Skin of body (tissue), 2 donors: ENCODE data around the gene TM9SF1. TPM values are rescaled to one million over a fixed set of nuclear protein-coding genes. Genes with fewer than 3 reads are reported as not detected.
"Not testable (repeated sequence)": the region's sequence is repeated elsewhere in the genome, so short reads cannot be mapped to it uniquely, and the experiment has no call there.

ENCODE experiments used
- DNase-seq: peaks from one replicate; lab custom pipeline; 2025; lab: John Stamatoyannopoulos, UW
- total RNA-seq: library from RNA; depleted of rRNA; stranded (reverse); fragments of >200 nt; gene quantifications from one replicate; pipeline ENCODE4 v1.2.3, GENCODE V29; 2014

The TM9SF1 gene
- total RNA-seq, 1 donor from 2014 or later = 22.4 TPM

DNA sequence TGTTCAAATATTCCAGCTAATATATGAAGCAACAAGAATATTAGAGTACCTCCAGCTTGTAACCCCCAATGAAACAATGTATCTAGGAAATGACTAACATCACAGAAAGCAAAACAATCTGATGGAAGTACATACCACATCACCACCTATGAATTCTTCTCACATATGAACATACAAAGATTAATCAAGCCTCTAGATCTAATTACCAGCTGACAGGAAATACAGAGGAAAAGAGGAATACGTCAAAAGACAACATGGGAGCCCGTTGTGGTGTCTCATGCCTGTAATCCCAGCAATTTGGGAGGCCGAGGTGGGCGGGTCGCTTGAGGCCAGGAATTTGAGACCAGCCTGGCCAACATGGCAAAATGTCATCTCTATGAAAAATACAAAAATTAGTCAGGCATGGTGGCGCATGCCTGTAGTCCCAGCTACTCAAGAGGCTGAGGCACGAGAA, 29.4 kb upstream of the TM9SF1 start:
- DNase-seq = no peak

GRCh38 chr14:24222987-24223386, 27.7 kb upstream of the TM9SF1 start:
- DNase-seq = not testable (repeated sequence)

DNA sequence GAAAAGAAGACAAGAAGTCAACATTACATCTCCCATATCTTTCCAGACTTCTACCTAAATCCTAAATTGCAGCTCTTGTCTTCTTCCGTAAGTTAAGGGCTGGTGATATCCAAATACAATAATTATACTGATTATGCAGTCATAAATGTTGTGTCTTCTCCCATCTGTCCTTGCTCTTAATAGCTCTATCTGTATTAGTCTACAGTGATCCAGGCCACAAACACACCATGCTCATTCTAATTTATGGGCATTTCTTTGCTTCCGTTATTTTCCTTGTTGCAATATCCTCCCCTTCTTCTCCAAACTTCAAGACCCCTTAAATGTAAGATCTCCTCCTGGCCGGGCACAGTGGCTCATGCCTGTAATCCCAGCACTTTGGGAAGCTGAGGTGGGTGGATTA, 24.3 kb upstream of the TM9SF1 start:
- no peak for DNase-seq

GRCh38 chr14:24219080-24219479, 23.8 kb upstream of the TM9SF1 start:
- no peak for DNase-seq

DNA sequence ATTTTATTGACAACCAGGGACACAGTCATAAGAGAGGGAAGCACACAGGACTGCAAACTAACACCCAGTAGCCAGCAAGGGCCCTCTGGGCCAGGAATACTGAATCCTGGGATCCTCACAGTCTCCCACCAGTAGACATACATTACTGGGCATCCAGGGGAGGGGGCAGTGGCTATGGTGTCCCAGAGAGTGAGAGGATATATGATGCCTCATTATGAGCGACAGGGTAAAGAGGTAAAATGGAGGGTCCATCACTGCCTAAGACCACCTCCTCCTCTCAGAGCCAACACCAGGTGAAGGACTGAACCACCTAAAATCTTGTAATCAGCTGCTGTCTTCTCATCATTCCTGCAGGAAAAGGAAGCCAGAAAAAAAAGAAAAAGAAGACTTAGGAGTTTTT, 21.6 kb upstream of the TM9SF1 start:
- DNase-seq = not testable (repeated sequence)

DNA sequence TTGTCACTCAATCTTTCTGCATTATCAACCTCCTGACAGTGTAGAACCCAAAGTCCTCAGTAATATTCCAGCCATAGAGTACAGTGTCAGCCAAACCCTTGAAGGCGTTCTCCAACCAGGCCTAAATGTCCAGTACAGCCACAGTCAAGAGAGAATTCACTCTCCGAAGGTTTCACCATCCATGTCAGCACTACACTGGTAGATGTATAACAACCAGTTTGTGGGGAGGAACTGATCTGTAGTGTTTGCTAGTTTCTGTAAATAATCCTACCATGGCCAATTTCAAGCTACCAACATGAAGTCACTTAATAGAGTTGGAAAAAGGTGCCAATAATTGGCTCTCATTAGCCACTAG, 21.1 kb upstream of the TM9SF1 start:
- no peak for DNase-seq

DNA sequence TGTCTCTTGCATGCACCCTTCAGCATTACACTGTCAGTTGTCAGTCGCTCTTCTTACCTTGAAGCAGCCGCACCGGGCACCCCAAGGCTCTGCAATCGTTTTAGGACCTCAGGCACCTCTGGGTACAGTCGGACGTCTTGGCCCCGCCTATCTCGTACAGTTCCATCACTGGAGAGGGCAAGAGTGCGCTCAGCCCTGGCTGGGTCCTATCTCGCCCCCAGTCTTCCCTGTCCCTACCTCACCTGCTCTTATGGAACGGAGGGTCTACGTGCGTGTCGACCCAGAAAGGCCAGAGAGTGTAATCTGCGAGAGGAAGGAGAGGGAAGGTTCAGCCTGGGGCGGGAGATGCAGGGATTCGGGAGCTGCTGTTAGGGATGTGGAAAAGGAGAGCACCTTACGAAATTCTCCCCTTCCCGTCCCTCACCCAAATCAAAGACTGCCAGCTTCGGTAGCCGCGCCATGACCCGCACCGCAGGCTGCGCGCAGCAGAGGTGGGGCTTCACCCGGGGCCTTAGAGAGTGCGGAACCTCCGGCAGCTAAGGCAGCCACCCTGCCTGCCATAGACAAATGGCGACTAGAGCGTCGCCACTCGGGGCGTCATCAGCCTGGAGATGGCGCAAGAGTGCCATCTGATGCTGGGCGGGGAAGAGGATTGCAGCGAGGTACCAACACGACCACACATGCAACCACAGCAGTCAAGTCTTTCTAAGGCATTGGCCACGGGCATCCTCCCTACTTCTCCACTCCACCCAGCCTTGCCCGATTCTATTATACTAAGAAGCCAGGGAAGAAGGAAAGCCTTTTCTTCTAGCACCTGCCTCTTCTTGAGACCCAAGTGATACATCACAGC, 20.5 kb upstream of the TM9SF1 start, which contains the start of gene MDP1:
Gene MDP1 (minus strand): TSS at position 572 of the 850 bp plus-strand sequence. CDS start 111 bp downstream, at position 461.
- peak; percentile 86 for DNase-seq

DNA sequence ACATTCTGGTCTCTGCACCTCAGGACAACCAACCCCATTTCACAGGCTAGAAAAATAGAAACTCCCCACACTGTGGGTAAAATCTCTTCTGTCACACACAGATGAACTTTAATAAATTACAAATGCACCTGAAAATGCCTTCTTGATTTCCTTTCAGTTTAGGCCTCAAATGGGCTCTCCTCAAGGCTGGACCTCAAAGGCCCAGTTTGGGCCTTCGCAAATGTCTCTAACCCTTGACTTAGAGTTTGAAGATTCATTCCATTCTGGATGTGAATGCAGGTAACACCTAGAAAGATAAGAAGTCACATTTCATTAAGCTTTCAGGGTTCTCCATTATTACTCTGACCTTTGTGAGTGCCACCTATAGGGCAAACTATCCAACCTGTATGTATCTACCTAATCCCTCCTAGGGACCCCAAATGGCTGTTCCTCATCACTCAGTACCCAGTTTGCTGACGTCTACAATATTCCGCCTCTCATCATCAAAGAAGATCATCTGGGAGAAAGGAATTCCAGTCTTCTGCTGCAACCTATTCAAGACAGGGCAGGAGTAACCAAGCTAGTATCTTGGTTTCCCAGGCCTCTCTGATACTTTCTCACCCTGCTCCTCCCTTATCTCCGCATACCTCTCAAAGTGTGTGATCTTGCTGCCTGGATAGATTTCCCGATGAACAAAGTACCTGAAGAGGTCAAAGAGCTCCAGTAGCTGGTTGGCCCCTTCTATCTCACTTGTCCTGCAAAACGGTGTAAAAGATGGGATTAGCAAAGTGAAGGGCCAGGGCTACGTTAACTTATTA, 18.8 kb upstream of the TM9SF1 start:
- DNase-seq = no peak

DNA sequence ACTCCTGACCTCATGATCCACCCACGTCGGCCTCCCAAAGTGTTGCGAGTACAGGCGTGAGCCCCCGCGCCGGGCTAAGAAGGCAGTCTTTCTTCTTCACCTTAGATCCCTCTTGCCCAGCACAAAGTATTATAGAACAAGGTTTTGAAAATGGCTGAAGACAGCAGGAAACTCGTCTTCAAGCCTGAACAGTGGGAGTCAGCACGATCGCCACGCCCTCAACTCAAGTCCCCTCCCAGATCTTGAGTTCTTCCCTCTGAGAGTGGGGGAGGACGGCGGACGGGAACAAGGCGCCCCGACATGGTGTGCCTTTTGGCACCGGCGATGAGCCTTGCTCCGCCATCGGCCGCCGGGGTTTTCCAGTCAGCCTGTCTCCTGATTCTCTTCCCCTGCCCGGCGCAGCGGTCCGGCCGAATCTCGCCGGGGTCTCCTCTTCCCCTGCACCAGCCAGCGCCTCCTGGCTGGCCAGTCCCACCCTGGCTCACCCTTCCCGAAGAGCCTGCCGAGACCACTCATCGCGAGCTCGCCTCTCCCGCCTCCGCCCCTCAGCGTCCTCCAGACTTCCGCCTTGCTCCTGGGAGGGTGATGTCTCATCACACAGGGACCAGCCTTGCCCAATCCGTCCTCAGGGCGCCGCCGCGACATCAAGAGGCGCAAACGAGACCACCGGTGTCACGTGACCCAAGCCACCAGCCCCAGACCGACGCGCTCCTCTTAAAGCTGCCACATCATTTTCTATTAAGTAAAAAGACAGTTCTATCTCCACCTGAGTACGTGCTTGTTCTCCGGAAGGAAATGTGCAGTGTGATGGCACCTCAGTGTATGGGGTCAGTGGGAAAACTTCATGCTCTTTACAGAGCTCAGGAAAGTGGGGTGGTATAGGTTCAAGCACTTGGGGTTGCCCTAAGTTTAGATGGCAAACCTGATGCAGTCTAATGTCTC, 18.0 kb upstream of the TM9SF1 start, which contains the start of gene CHMP4A:
Gene CHMP4A (minus strand): TSS at position 565 of the 942 bp plus-strand sequence. CDS start 49 bp downstream, at position 516.
- peak; percentile 97 for DNase-seq

DNA sequence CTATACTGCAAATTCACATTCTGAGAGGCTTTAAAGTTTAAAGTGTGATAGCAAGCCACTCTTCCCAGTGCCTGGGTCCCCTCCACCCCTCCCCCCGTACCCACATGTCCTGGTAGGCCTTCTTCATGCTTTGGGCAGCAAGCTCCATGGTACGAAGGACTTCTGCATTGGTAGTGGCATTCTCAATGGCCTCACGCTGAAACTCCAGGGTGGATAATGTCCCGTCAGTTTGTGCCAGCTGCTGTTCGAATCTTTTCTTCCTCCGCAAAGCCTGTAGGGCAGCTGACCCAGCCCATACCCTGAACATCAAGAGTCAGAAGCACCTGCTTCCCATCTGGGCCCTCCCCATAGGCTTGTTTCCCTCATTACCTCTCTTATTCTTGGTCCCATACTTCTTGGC, 16.1 kb upstream of the TM9SF1 start:
- no peak for DNase-seq

- no peak for DNase-seq
Observed at GRCh38 chr14:24207625-24208024, 12.4 kb upstream of the TM9SF1 start.

- DNase-seq = no peak
Observed at GRCh38 chr14:24207104-24207551, 11.9 kb upstream of the TM9SF1 start.

- DNase-seq = no peak
Observed at GRCh38 chr14:24206260-24207103, 11.2 kb upstream of the TM9SF1 start.

DNA sequence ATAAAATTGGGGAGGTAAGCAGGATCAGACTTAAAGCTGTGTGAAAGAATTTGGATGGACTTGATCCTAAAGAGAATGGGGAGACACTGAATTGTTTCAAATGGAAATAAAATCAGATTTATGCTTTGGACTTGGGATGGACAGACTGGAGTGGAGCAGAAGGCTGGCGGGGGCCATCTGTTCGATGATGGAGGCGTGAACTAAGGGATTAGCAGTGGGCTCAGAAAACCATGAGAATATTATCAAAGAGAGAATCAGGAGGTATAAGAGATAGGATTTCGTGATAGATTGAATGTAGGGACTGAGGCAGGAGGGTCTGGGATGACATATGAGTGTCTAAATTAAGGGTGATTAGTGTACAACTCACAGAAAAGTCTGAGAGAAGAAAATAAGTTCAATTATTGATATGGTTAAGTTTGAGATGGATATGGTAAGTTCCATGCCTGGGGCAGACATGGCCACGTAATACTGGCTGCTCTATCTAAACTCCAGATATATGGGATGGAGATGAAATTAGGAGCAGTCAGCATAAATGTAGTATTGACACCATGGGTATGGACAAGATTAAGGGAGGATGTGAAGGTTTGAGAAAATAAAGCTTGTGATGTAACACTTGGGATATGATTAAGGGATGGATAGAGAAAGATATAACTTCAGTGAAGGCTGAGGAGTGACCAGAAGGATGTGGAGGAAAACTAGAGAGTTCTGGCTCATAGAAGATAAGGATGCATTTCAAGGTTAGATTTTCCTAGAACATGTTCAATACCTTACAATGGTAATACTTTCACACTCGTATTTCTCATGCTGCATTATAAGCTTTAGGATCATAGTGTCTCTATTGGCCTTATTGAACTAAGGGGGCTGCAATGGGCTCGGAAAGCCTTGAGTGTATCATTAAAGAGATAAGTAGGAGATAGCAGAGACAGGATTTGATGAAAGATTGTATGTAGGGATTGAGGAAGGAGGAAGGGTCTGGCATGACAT, 9.2 kb upstream of the TM9SF1 start:
- no peak for DNase-seq

DNA sequence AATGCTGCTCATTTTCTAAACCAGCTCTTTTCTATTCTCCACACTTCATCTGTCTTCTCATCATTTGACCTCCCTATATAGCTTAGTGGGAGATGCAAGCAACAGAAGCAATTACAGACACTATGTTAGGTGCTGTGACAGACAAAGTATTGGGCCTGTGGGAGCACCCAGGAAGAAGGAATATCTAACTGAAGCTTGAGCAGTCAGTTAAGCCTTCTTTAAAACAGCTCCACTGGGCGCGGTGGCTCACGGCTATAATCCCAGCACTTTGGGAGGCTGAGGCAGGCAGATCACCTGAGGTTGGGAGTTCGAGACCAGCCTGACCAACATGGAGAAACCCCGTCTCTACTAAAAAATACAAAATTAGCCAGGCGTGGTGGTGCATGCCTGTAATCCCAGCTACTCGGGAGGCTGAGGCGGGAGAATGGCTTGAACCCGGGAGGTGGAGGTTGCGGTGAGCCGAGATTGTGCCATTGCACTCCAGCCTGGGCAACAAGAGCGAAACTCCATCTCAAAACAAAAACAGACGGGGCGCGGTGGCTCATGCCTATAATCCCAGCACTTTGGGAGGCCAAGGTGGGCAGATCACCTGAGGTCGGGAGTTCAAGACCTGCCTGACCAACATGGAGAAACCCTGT, 8.1 kb upstream of the TM9SF1 start:
- DNase-seq = not testable (repeated sequence)

DNA sequence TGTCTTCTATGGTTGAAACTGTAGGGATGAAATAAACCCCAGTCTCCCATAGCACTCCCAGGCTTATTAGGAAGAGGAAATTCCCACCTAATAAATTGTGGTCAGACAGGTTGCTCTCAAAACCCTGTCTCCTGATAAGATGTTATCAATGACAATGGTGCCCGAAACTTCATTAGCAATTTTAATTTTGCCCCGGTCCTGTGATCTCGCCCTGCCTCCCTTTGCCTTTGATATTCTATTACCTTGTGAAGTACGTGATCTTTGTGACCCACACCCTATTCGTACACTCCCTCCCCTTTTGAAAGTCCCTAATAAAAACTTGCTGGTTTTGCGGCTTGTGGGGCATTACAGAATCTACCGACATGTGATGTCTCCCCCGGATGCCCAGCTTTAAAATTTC, 7.3 kb upstream of the TM9SF1 start:
- DNase-seq = not testable (repeated sequence)

GRCh38 chr14:24198814-24199524, 3.7 kb upstream of the TM9SF1 start:
- no peak for DNase-seq

DNA sequence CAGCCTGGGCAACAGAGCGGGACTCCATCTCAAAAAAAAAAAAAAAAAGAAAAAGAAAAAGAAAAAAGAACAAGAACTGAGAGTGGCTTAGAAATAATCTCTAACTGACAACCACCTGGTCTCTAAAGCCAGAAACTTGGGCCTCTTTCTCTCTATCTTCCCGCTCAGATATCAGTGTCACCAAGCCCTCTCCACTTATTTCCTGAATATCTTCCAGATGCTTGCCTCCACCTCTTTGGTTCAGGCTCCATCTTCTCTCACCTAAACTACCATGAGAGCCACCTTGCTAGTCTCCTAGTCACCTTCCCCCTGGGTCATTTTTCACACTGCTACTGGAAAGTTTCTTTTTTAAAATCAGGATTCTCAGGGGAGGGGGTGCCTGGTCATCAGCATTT, 1.8 kb upstream of the TM9SF1 start:
- DNase-seq = no peak
